Loucy (cell line): ENCODE measurements around the gene FAM47A.

Source experiments
- H2AFZ ChIP-seq: fragments of 200-600 bp; sonication (generic); 2 replicates; pipeline ENCODE4 v1.6.0; 2016; ENCODE audit warnings: antibody characterized with exemption, mild to moderate bottlenecking, low read length, moderate library complexity
- H3F3A ChIP-seq: fragments of 200-600 bp; 2 replicates; pipeline ENCODE4 v1.6.0; 2016; ENCODE audit warnings: antibody characterized with exemption, low read depth, mild to moderate bottlenecking
- H3K27me3 ChIP-seq: fragments of 200-600 bp; sonication (generic); 2 replicates; pipeline ENCODE4 v1.6.1; 2014; ENCODE audit warnings: low read length, mild to moderate bottlenecking; ENCODE audit not compliant: insufficient read depth, poor library complexity, severe bottlenecking
- H3K36me3 ChIP-seq: fragments of 200-600 bp; sonication (generic); 2 replicates; pipeline ENCODE4 v1.6.1; 2016; ENCODE audit warnings: low read length; ENCODE audit not compliant: insufficient read depth
- H3K4me1 ChIP-seq: fragments of 200-600 bp; sonication (generic); 2 replicates; pipeline ENCODE4 v1.5.1; 2014; ENCODE audit warnings: low read length, mild to moderate bottlenecking; ENCODE audit not compliant: insufficient read depth, poor library complexity, severe bottlenecking
- H3K4me2 ChIP-seq: fragments of 200-600 bp; sonication (generic); 2 replicates; pipeline ENCODE4 v1.6.0; 2014; ENCODE audit warnings: antibody characterized with exemption, low read length, low read depth, mild to moderate bottlenecking; ENCODE audit not compliant: poor library complexity, severe bottlenecking
- H3K4me3 ChIP-seq: fragments of 200-600 bp; sonication (generic); 2 replicates; pipeline ENCODE4 v1.5.1; 2014; ENCODE audit warnings: low read length, mild to moderate bottlenecking, mixed read lengths; ENCODE audit not compliant: poor library complexity, severe bottlenecking
- H3K79me2 ChIP-seq: fragments of 200-600 bp; sonication (generic); 2 replicates; pipeline ENCODE4 v1.6.1; 2014; ENCODE audit warnings: low read length; ENCODE audit not compliant: insufficient read depth
- H3K9ac ChIP-seq: fragments of 200-600 bp; sonication (generic); 2 replicates; pipeline ENCODE4 v1.6.0; 2014; ENCODE audit warnings: mild to moderate bottlenecking, low read depth, low read length, moderate library complexity; ENCODE audit not compliant: poor library complexity, severe bottlenecking
- H3K9me2 ChIP-seq: fragments of 200-600 bp; sonication (generic); replicated peaks from 2 replicates; pipeline ENCODE4 v1.6.1; 2016; ENCODE audit warnings: low read depth, low read length, mixed read lengths
- H3K9me3 ChIP-seq: fragments of 200-600 bp; sonication (generic); 2 replicates; pipeline ENCODE4 v1.6.1; 2014; ENCODE audit warnings: mild to moderate bottlenecking, antibody characterized with exemption, low read length, low read depth; ENCODE audit not compliant: insufficient read depth
- H4K20me1 ChIP-seq: fragments of 200-600 bp; sonication (generic); 2 replicates; pipeline ENCODE4 v1.6.0; 2014; ENCODE audit warnings: antibody characterized with exemption, low read length, mild to moderate bottlenecking; ENCODE audit not compliant: insufficient read depth, poor library complexity, severe bottlenecking
- CTCF ChIP-seq: fragments of 200-600 bp; sonication (generic); conservative IDR thresholded peaks from 2 replicates; pipeline ENCODE4 v1.5.1; 2014; ENCODE audit warnings: mild to moderate bottlenecking, antibody characterized with exemption, low read length
- EZH2phosphoT487 ChIP-seq: fragments of 200-600 bp; IDR thresholded peaks from 2 replicates; pipeline ENCODE4 v1.6.1; 2018; ENCODE audit warnings: antibody characterized with exemption, mild to moderate bottlenecking, moderate library complexity, borderline replicate concordance

Gene FAM47A

GRCh38 chrX:34132028-34132427, at the start of gene FAM47A:
TSS of gene FAM47A (minus strand) at chrX:34132314. CDS start at chrX:34132278, 36 bp downstream.
- Histone ChIP-seq H3K9ac (no peak within 1 kb of the TSS), H3K9me3 (no peaks in the 10 kb centered on the region), H4K20me1 (no peaks in the 10 kb centered on the region)

GRCh38 chrX:34147345-34147744, 15.2 kb upstream of the FAM47A start:
- no peaks in the 10 kb centered on the region for H3K27me3 ChIP-seq
- no peaks in the 10 kb centered on the region for H3K79me2 ChIP-seq
- no peak overlapping the region for H2AFZ ChIP-seq
- no peak overlapping the region for H3K9ac ChIP-seq
- no peak overlapping the region for H3K4me2 ChIP-seq
- no peaks in the 10 kb centered on the region for H3K9me2 ChIP-seq
- no peaks in the 10 kb centered on the region for H3K4me1 ChIP-seq
- no peaks in the 10 kb centered on the region for H3F3A ChIP-seq
- TF ChIP-seq EZH2phosphoT487 (no peak), CTCF (no peak)
- H3K4me3 ChIP-seq = no peak overlapping the region
- H4K20me1 ChIP-seq = no peaks in the 10 kb centered on the region
- H3K36me3 ChIP-seq = no peaks in the 10 kb centered on the region
- no peaks in the 10 kb centered on the region for H3K9me3 ChIP-seq

More at GRCh38 chrX:34132028-34132427, at the start of gene FAM47A:
- H3K36me3 ChIP-seq = no peaks in the 10 kb centered on the region
- H3K27me3 ChIP-seq = no peaks in the 10 kb centered on the region
- no peaks in the 10 kb centered on the region for H3K79me2 ChIP-seq
- H3K4me3 ChIP-seq = no peak within 1 kb of the TSS
- H3K4me2 ChIP-seq = no peak within 1 kb of the TSS
- no peak for TF ChIP-seq CTCF
- TF ChIP-seq EZH2phosphoT487 = no peak
- no peaks in the 10 kb centered on the region for H3K4me1 ChIP-seq
- no peaks in the 10 kb centered on the region for H3F3A ChIP-seq
- no peak within 1 kb of the TSS for H2AFZ ChIP-seq
- no peaks in the 10 kb centered on the region for H3K9me2 ChIP-seq

- TF ChIP-seq EZH2phosphoT487 = no peak
- TF ChIP-seq CTCF = no peak
These were observed 14.8 kb upstream of the FAM47A start for GRCh38 chrX:34146906-34147305.

More at GRCh38 chrX:34146906-34147305, 14.8 kb upstream of the FAM47A start:
- H3K4me2 ChIP-seq = no peak overlapping the region
- no peaks in the 10 kb centered on the region for H3K79me2 ChIP-seq
- H3F3A ChIP-seq = no peaks in the 10 kb centered on the region
- H4K20me1 ChIP-seq = no peaks in the 10 kb centered on the region
- no peaks in the 10 kb centered on the region for H3K9me3 ChIP-seq
- H3K9me2 ChIP-seq = no peaks in the 10 kb centered on the region
- no peaks in the 10 kb centered on the region for H3K36me3 ChIP-seq
- H3K9ac ChIP-seq = no peak overlapping the region
- H3K4me1 ChIP-seq = no peaks in the 10 kb centered on the region
- H3K27me3 ChIP-seq = no peaks in the 10 kb centered on the region
- no peak overlapping the region for H2AFZ ChIP-seq
- no peak overlapping the region for H3K4me3 ChIP-seq
